H9 (cell line): ENCODE results near the gene TRIM38. TPM values are rescaled to one million over a fixed set of nuclear protein-coding genes. Genes with fewer than 3 reads are reported as not detected.

Experiments used
- DNase-seq: peaks from one replicate; pipeline ENCODE4 v3.0.0-alpha.2; 2017
- H2AFZ ChIP-seq: one replicate; pipeline ENCODE4 v1.6.1; 2013; ENCODE audit warnings: mild to moderate bottlenecking, low read length, control low read depth, moderate library complexity
- H2AK5ac ChIP-seq: 2 replicates; pipeline ENCODE4 v1.6.1; 2013; ENCODE audit warnings: low read length, control low read depth, mixed read lengths; ENCODE audit not compliant: insufficient read length
- H2BK120ac ChIP-seq: one replicate; pipeline ENCODE4 v1.6.1; 2013; ENCODE audit warnings: low read depth, mild to moderate bottlenecking, low read length, control low read depth, inconsistent platforms; ENCODE audit not compliant: poor library complexity, severe bottlenecking
- H2BK12ac ChIP-seq: 2 replicates; pipeline ENCODE4 v1.6.1; 2013; ENCODE audit warnings: low read length, control low read depth, mixed read lengths, low read depth; ENCODE audit not compliant: insufficient read length
- H2BK15ac ChIP-seq: 2 replicates; pipeline ENCODE4 v1.6.1; 2013; ENCODE audit warnings: low read depth, low read length, control low read depth
- H2BK20ac ChIP-seq: one replicate; pipeline ENCODE4 v1.6.1; 2013; ENCODE audit warnings: low read depth, mild to moderate bottlenecking, low read length, control low read depth, inconsistent platforms; ENCODE audit not compliant: poor library complexity, severe bottlenecking
- H2BK5ac ChIP-seq: 2 replicates; pipeline ENCODE4 v1.6.1; 2013; ENCODE audit warnings: low read length, control low read depth, mixed read lengths; ENCODE audit not compliant: insufficient read length
- H3K14ac ChIP-seq: 2 replicates; pipeline ENCODE4 v1.6.1; 2013; ENCODE audit warnings: low read length, control low read depth; ENCODE audit not compliant: insufficient read depth
- H3K18ac ChIP-seq: 2 replicates; pipeline ENCODE4 v1.6.1; 2013; ENCODE audit warnings: low read depth, mild to moderate bottlenecking, mixed read lengths, low read length, control low read depth; ENCODE audit not compliant: insufficient read length
- H3K23ac ChIP-seq: 2 replicates; pipeline ENCODE4 v1.6.1; 2013; ENCODE audit warnings: low read length, control low read depth, mixed read lengths, low read depth; ENCODE audit not compliant: insufficient read length
- H3K23me2 ChIP-seq: 2 replicates; pipeline ENCODE4 v1.6.1; 2013; ENCODE audit warnings: low read depth, mild to moderate bottlenecking, mixed read lengths, low read length, control low read depth; ENCODE audit not compliant: insufficient read length, poor library complexity, severe bottlenecking
- H3K27ac ChIP-seq: 2 replicates; pipeline ENCODE4 v1.5.1; 2013; ENCODE audit warnings: low read length, control low read depth, mixed read lengths, low read depth; ENCODE audit not compliant: insufficient read length
- H3K27me3 ChIP-seq: 2 replicates; pipeline ENCODE4 v1.6.1; 2013; ENCODE audit warnings: low read length, control low read depth, inconsistent platforms; ENCODE audit not compliant: insufficient read depth
- H3K4ac ChIP-seq: 2 replicates; pipeline ENCODE4 v1.6.1; 2013; ENCODE audit warnings: low read depth, mild to moderate bottlenecking, control low read depth, inconsistent platforms, low read length, moderate library complexity
- H3K4me1 ChIP-seq: 2 replicates; pipeline ENCODE4 v1.6.1; 2013; ENCODE audit warnings: low read length, control low read depth, inconsistent platforms; ENCODE audit not compliant: insufficient read depth
- H3K4me2 ChIP-seq: 2 replicates; pipeline ENCODE4 v1.6.1; 2013; ENCODE audit warnings: low read length, control low read depth, mixed read lengths; ENCODE audit not compliant: insufficient read length, insufficient read depth
- H3K56ac ChIP-seq: 2 replicates; pipeline ENCODE4 v1.6.1; 2013; ENCODE audit warnings: low read depth, mild to moderate bottlenecking, mixed read lengths, low read length, control low read depth; ENCODE audit not compliant: insufficient read length
- H3K79me1 ChIP-seq: 2 replicates; pipeline ENCODE4 v1.6.1; 2013; ENCODE audit warnings: low read depth, mild to moderate bottlenecking, moderate library complexity, low read length, control low read depth, inconsistent platforms; ENCODE audit not compliant: insufficient read depth, poor library complexity, severe bottlenecking
- H3K79me2 ChIP-seq: 2 replicates; pipeline ENCODE4 v1.6.1; 2013; ENCODE audit warnings: low read length, control low read depth, inconsistent platforms; ENCODE audit not compliant: insufficient read depth
- H3K9ac ChIP-seq: 2 replicates; pipeline ENCODE4 v1.6.1; 2013; ENCODE audit warnings: low read length, control low read depth, mixed read lengths; ENCODE audit not compliant: insufficient read length; ENCODE audit errors: extremely low read depth
- H3K9me3 ChIP-seq: one replicate; pipeline ENCODE4 v1.6.1; 2013; ENCODE audit warnings: low read depth, low read length, inconsistent platforms; ENCODE audit not compliant: control insufficient read depth
- H3T11ph ChIP-seq: one replicate; pipeline ENCODE4 v1.6.1; 2013; ENCODE audit warnings: mild to moderate bottlenecking, low read length, control low read depth, inconsistent platforms
- H4K20me1 ChIP-seq: one replicate; pipeline ENCODE4 v1.6.1; 2013; ENCODE audit not compliant: control insufficient read depth, insufficient read length, insufficient read depth
- H4K5ac ChIP-seq: 2 replicates; pipeline ENCODE4 v1.6.1; 2013; ENCODE audit warnings: low read depth, mild to moderate bottlenecking, mixed read lengths, low read length, control low read depth; ENCODE audit not compliant: insufficient read length
- H4K8ac ChIP-seq: replicated peaks from 2 replicates; pipeline ENCODE4 v1.6.1; 2013; ENCODE audit warnings: low read length, control low read depth, mixed read lengths, low read depth; ENCODE audit not compliant: insufficient read length
- H4K91ac ChIP-seq: 2 replicates; pipeline ENCODE4 v1.6.1; 2013; ENCODE audit warnings: low read depth, mild to moderate bottlenecking, moderate library complexity, mixed read lengths, low read length, control low read depth; ENCODE audit not compliant: insufficient read length
- H3K27ac Mint-ChIP-seq, 3 experiments: 2 replicates in 2 of 3; 3 replicates in 1 of 3; pipeline ENCODE4 v1.8.0; 2020 to 2021; ENCODE audit warnings: mixed read lengths in 3 of 3, mild to moderate bottlenecking in 1 of 3, moderate library complexity in 1 of 3
- H3K27me3 Mint-ChIP-seq: 2 replicates; pipeline ENCODE4 v1.8.0; 2021; ENCODE audit warnings: low read depth, mild to moderate bottlenecking, moderate library complexity, mixed read lengths
- H3K36me3 Mint-ChIP-seq, 3 experiments: 2 replicates in 2 of 3; 3 replicates in 1 of 3; pipeline ENCODE4 v1.8.0; 2020 to 2021; ENCODE audit warnings: low read depth in 3 of 3, mixed read lengths in 3 of 3; ENCODE audit not compliant: insufficient read depth in 1 of 3
- H3K4me1 Mint-ChIP-seq, 2 experiments: 2 replicates each; pipeline ENCODE4 v1.8.0; 2020; ENCODE audit warnings: mixed read lengths in 2 of 2
- H3K4me3 Mint-ChIP-seq, 2 experiments: 2 replicates in 1 of 2; 3 replicates in 1 of 2; pipeline ENCODE4 v1.8.0; 2020 to 2021; ENCODE audit warnings: mild to moderate bottlenecking in 2 of 2, mixed read lengths in 2 of 2, moderate library complexity in 1 of 2
- H3K9me3 Mint-ChIP-seq, 2 experiments: 2 replicates in 1 of 2; 3 replicates in 1 of 2; pipeline ENCODE4 v1.8.0; 2020; ENCODE audit warnings: mild to moderate bottlenecking in 2 of 2, mixed read lengths in 2 of 2, moderate library complexity in 1 of 2
- CTCF ChIP-seq: fragments of 200-600 bp; sonication (generic); conservative IDR thresholded peaks from 3 replicates; pipeline ENCODE4 v1.8.0; 2021; ENCODE audit warnings: antibody characterized with exemption, mild to moderate bottlenecking
- WGBS: extraction: QIAGEN DNeasy Blood & Tissue Kit; methylation state at CpG from one replicate; pipeline ENCODE4 v1.1.7; 2013; ENCODE audit warnings: missing lambda C conversion rate, low lambda C conversion rate, mixed read lengths; ENCODE audit not compliant: insufficient read length; ENCODE audit errors: extremely low coverage; 5-methylcytosine and 5-hydroxymethylcytosine counted together
- total RNA-seq: library from RNA; stranded (reverse); gene quantifications from 2 replicates; pipeline ENCODE4 v1.2.1, GENCODE V29; 2021

TRIM38 gene
- total RNA-seq, 1 experiment from 2014 or later: 0.61 TPM

- Histone ChIP-seq H3K79me2 (no peaks in the 10 kb centered on the region), H2BK5ac (no peak overlapping the region), H3K9me3 (no peaks in the 10 kb centered on the region), H3K23ac (no peak overlapping the region), H2BK120ac (no peak overlapping the region), H3K79me1 (no peaks in the 10 kb centered on the region), H2BK15ac (no peak overlapping the region), H4K20me1 (no peaks in the 10 kb centered on the region), H3K4me2 (peak overlapping the region; percentile 94), H3K9ac (peak overlapping the region; percentile 99), H3K18ac (no peak overlapping the region), H3K23me2 (peaks cover 24% of the 10 kb centered on the region), H3K27ac (peak overlapping the region; percentile 97), H3K4ac (no peak overlapping the region), H2AFZ (no peak overlapping the region), H3K56ac (peak overlapping the region; percentile 33), H3K14ac (peak overlapping the region; percentile 60; the same call in 1 of the 2 replicates), H4K5ac (no peak overlapping the region), H4K91ac (no peak overlapping the region), H3T11ph (no peak overlapping the region), H2BK12ac (no peak overlapping the region), H2BK20ac (no peak overlapping the region), H4K8ac (no peak overlapping the region), H3K27me3 (no peaks in the 10 kb centered on the region), H3K4me1 (no peaks in the 10 kb centered on the region), H2AK5ac (no peak overlapping the region)
- peak overlapping the region; percentile 98 to 100 (median 99); a peak in 6 of 7 replicates for H3K27ac Mint-ChIP-seq
- no peak for DNase-seq
- H3K4me3 Mint-ChIP-seq: peak overlapping the region; percentile 85 to 95
- H3K9me3 Mint-ChIP-seq: no peaks in the 10 kb centered on the region; a peak in 1 of 5 replicates
- no peaks in the 10 kb centered on the region; the same call in 1 of the 2 replicates for H3K27me3 Mint-ChIP-seq
- WGBS: no CpG with 5 or more reads among the region's 5 CpGs
- H3K36me3 Mint-ChIP-seq: no peaks in the 10 kb centered on the region
- peaks cover 52 to 64% of the 10 kb centered on the region in 2 experiments for H3K4me1 Mint-ChIP-seq
- TF ChIP-seq CTCF: no peak
Measured at GRCh38 chr6:26031151-26031594, 68.6 kb downstream of the TRIM38 start.
